IPS DF 6.9 (cell line): ENCODE results near the gene SLC26A1.

Source experiments
- DNase-seq: peaks from one replicate; pipeline ENCODE4 v3.0.0-alpha.2; 2013; ENCODE audit warnings: low read depth, low spot score
- H3K27ac ChIP-seq: one replicate; pipeline ENCODE4 v1.5.1; 2013; ENCODE audit warnings: low read length, control low read depth
- H3K27me3 ChIP-seq: 2 replicates; pipeline ENCODE4 v1.6.1; 2013; ENCODE audit warnings: mild to moderate bottlenecking, low read length; ENCODE audit not compliant: control insufficient read depth, insufficient read depth
- H3K36me3 ChIP-seq: 2 replicates; pipeline ENCODE4 v1.6.1; 2013; ENCODE audit warnings: low read length; ENCODE audit not compliant: control insufficient read depth, insufficient read depth
- H3K4me1 ChIP-seq: 2 replicates; pipeline ENCODE4 v1.6.1; 2013; ENCODE audit warnings: low read length; ENCODE audit not compliant: control insufficient read depth, insufficient read depth
- H3K4me3 ChIP-seq: 2 replicates; pipeline ENCODE4 v1.5.1; 2013; ENCODE audit warnings: mild to moderate bottlenecking, low read length
- H3K9me3 ChIP-seq: 2 replicates; pipeline ENCODE4 v1.6.1; 2013; ENCODE audit warnings: low read length, inconsistent platforms; ENCODE audit not compliant: control insufficient read depth, insufficient read depth
- WGBS: extraction: QIAGEN DNeasy Blood & Tissue Kit; methylation state at CpG from one replicate; pipeline ENCODE4 v1.1.7; 2013; ENCODE audit warnings: mixed read lengths, missing lambda C conversion rate; ENCODE audit not compliant: insufficient read length, insufficient coverage; 5-methylcytosine and 5-hydroxymethylcytosine counted together

SLC26A1 gene

GRCh38 chr4:955161-955921 is 37.9 kb downstream of the SLC26A1 start:
- Histone ChIP-seq H3K4me1 (no peaks in the 10 kb centered on the region; the same call in 1 of the 2 replicates), H3K27ac (no peak overlapping the region), H3K36me3 (no peaks in the 10 kb centered on the region), H3K4me3 (no peak overlapping the region), H3K9me3 (no peaks in the 10 kb centered on the region), H3K27me3 (no peaks in the 10 kb centered on the region)
- DNase-seq, result no peak
- no CpG with 5 or more reads among the region's 33 CpGs for WGBS

DNA sequence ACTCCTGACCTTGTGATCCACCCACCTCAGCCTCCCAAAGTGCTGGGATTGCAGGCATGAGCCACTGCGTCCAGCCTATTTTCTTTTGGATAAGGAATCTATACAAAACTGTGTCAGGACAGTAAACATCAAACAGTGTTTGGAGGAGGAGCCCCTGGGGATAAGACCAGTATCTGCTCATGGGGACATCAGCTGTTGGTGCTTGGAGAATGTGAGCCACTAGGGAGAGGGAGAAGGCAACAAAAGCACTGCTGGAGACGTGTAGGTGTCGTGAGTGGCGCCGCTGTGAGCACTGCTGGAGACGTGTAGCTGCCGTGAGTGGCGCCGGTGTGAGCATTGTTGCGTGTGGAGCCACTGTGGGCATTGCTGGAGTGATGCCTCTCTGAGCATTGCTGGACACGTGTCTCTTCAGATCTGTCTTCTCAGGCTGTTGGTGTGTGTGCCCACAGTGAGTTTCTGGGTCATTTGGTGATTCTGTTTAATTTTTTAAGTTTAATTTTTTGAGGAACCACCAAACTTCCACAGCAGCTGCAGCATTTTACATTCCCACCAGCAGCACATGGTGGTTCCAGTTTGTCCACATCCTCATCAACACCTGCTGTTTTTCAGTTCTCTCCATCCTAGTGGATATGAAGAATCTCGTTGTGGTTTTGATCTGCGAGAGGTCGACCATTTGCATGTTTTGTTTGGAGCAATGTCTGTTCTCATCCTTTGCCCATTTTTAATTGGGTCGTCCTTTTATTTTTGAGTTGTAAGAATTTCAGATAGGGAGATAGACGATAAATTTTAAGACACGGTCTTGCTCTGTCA is 38.8 kb downstream of the SLC26A1 start:
- Histone ChIP-seq H3K9me3 (no peaks in the 10 kb centered on the region), H3K27ac (no peak overlapping the region), H3K4me3 (no peak overlapping the region), H3K36me3 (no peaks in the 10 kb centered on the region), H3K27me3 (no peaks in the 10 kb centered on the region), H3K4me1 (no peaks in the 10 kb centered on the region)
- DNase-seq, result no peak
- no CpG with 5 or more reads among the region's 17 CpGs for WGBS

GRCh38 chr4:953574-953915 is 39.7 kb downstream of the SLC26A1 start:
- no peaks in the 10 kb centered on the region for H3K9me3 ChIP-seq
- H3K4me1 ChIP-seq, result no peaks in the 10 kb centered on the region

GRCh38 chr4:952881-953573 is 40.2 kb downstream of the SLC26A1 start:
- H3K27ac ChIP-seq, result no peak overlapping the region
- no peak for DNase-seq
- no CpG with 5 or more reads among the region's 28 CpGs for WGBS
- H3K36me3 ChIP-seq, result no peaks in the 10 kb centered on the region
- no peaks in the 10 kb centered on the region for H3K9me3 ChIP-seq
- no peak overlapping the region for H3K4me3 ChIP-seq
- no peaks in the 10 kb centered on the region for H3K4me1 ChIP-seq
- no peaks in the 10 kb centered on the region for H3K27me3 ChIP-seq

More at GRCh38 chr4:953574-953915, 39.7 kb downstream of the SLC26A1 start:
- no CpG with 5 or more reads among the region's 13 CpGs for WGBS
- no peak for DNase-seq
- Histone ChIP-seq H3K36me3 (no peaks in the 10 kb centered on the region), H3K4me3 (no peak overlapping the region), H3K27me3 (no peaks in the 10 kb centered on the region), H3K27ac (no peak overlapping the region)

GRCh38 chr4:951594-952468 is 41.4 kb downstream of the SLC26A1 start:
- H3K4me1 ChIP-seq, result no peaks in the 10 kb centered on the region
- no CpG with 5 or more reads among the region's 23 CpGs for WGBS

GRCh38 chr4:951186-951585 is 42.0 kb downstream of the SLC26A1 start:
- DNase-seq, result no peak
- Histone ChIP-seq H3K27me3 (no peaks in the 10 kb centered on the region), H3K9me3 (no peaks in the 10 kb centered on the region), H3K4me1 (no peaks in the 10 kb centered on the region), H3K36me3 (no peaks in the 10 kb centered on the region; the same call in 1 of the 2 replicates), H3K4me3 (no peak overlapping the region), H3K27ac (no peak overlapping the region)
- no CpG with 5 or more reads among the region's 7 CpGs for WGBS

More at GRCh38 chr4:951594-952468, 41.4 kb downstream of the SLC26A1 start:
- no peaks in the 10 kb centered on the region for H3K27me3 ChIP-seq
- H3K9me3 ChIP-seq, result no peaks in the 10 kb centered on the region
- no peak for DNase-seq
- no peaks in the 10 kb centered on the region for H3K36me3 ChIP-seq
- H3K27ac ChIP-seq, result no peak overlapping the region
- no peak overlapping the region for H3K4me3 ChIP-seq

GRCh38 chr4:950136-951020 is 42.8 kb downstream of the SLC26A1 start:
- Histone ChIP-seq H3K27ac (no peak overlapping the region), H3K4me1 (no peaks in the 10 kb centered on the region; the same call in 1 of the 2 replicates), H3K4me3 (no peak overlapping the region), H3K9me3 (no peaks in the 10 kb centered on the region), H3K27me3 (no peaks in the 10 kb centered on the region), H3K36me3 (no peaks in the 10 kb centered on the region; the same call in 1 of the 2 replicates)
- no CpG with 5 or more reads among the region's 30 CpGs for WGBS
- DNase-seq, result no peak

GRCh38 chr4:949656-950055 is 43.5 kb downstream of the SLC26A1 start:
- no peaks in the 10 kb centered on the region for H3K27me3 ChIP-seq
- DNase-seq, result no peak
- H3K4me1 ChIP-seq, result peaks cover 2% of the 10 kb centered on the region
- no peaks in the 10 kb centered on the region; the same call in 1 of the 2 replicates for H3K36me3 ChIP-seq
- no peak overlapping the region for H3K27ac ChIP-seq
- no CpG with 5 or more reads among the region's 20 CpGs for WGBS
- H3K4me3 ChIP-seq, result no peak overlapping the region
- no peaks in the 10 kb centered on the region for H3K9me3 ChIP-seq

DNA sequence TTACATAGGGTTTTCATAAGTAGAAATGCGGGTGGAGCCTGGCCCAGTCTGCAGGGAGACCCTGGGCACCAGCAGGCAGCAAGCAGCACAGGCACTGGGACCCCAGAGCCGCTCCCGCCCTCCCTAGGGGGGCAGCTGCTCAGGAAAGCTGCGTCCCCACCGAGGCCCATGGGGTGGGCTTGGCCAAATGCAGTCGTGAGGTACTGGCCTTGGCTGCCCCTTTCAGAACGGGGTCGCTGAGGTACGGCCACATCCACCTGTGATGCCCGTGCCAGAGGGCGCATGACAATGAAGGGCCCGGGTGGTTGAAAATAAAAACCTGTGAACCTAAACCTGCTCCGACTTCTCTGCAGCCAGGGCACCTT is 44.3 kb downstream of the SLC26A1 start:
- no peak overlapping the region for H3K27ac ChIP-seq
- WGBS, result no CpG with 5 or more reads among the region's 13 CpGs
- H3K4me3 ChIP-seq, result no peak overlapping the region

More for the DNA sequence above, 44.3 kb downstream of the SLC26A1 start:
- Histone ChIP-seq H3K36me3 (no peaks in the 10 kb centered on the region; the same call in 1 of the 2 replicates), H3K27me3 (no peaks in the 10 kb centered on the region), H3K9me3 (no peaks in the 10 kb centered on the region), H3K4me1 (peaks cover 2% of the 10 kb centered on the region)
- no peak for DNase-seq
